Stimulated activated naive B cell treated with anti-CD40 and anti-IgM and Interleukin-4, amounts not matched to agents 10 μg/mL and 1 μg/mL and 100 μg/mL, for 72 hours (primary cell): Measurements from ENCODE around the gene SRRM4.

Experiments
- ATAC-seq, 2 donors: fragments of 150-1000 bp; cut with Tn5 transposase; replicated peaks; 2 replicates each; pipeline ENCODE4 v1.10.0; 2021; ENCODE audit warnings: moderate library complexity in 1 of 2
- DNase-seq: peaks from one replicate; pipeline ENCODE4 v3.0.0; 2021
- H3K27ac Mint-ChIP-seq: one replicate; pipeline ENCODE4 v1.8.0; 2022; ENCODE audit warnings: mild to moderate bottlenecking, mixed read lengths
- H3K27me3 Mint-ChIP-seq, 2 donors: one replicate each; pipeline ENCODE4 v1.8.0; 2022; ENCODE audit warnings: mixed read lengths in 2 of 2
- H3K36me3 Mint-ChIP-seq, 2 donors: one replicate each; pipeline ENCODE4 v1.8.0; 2022; ENCODE audit warnings: mixed read lengths in 2 of 2, mild to moderate bottlenecking in 1 of 2
- H3K4me1 Mint-ChIP-seq, 2 donors: one replicate each; pipeline ENCODE4 v1.8.0; 2022; ENCODE audit warnings: mixed read lengths in 2 of 2, mild to moderate bottlenecking in 1 of 2
- H3K4me3 Mint-ChIP-seq, 2 donors: one replicate each; pipeline ENCODE4 v1.8.0; 2022; ENCODE audit warnings: mild to moderate bottlenecking in 2 of 2, mixed read lengths in 2 of 2, moderate library complexity in 1 of 2
- H3K9me3 Mint-ChIP-seq, 2 donors: one replicate each; pipeline ENCODE4 v1.8.0; 2022; ENCODE audit warnings: mixed read lengths in 2 of 2, mild to moderate bottlenecking in 1 of 2

Gene SRRM4

DNA sequence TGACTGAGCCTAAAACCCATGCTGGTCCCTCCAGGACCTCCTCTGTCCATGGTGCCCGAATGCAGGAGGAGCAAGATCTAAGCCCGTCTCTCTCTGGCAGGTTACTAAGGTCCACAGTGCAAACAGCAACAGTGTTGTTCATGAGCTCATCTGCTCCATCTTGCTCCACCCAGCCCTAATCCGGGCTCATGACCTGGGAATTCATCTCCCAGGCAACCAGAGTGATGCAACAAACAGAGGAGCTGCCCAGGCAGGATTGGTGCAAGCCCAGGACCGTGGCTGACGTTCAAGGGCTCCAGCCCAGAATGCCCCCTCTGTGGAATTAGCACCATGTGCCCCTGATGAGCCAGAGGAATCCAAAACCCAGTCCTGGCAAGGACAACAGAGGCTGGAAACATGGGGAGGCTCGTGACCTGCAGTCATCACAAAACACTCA, 227.3 kb downstream of the SRRM4 start:
- no peaks in the 10 kb centered on the region for H3K36me3 Mint-ChIP-seq
- no peak for DNase-seq

DNA sequence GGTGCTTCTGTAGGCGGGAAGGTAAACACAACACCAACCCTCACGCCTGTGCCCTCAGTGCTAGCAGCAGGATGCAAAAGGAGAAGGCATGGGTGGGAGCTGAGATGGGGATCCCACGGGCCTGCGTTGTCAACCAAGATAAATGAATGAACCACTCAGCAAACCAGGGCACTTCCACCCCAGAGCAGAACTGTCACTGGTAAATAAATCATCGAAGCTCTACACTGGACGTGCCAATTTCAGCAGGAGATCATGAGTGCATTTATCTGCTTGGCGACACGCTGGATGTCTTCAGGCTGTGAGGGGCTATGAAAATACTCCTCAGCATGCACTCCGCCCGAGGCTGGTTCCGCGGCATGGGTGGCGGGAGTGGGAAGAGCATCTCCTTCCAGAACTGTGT, 230.5 kb downstream of the SRRM4 start:
- H3K27ac Mint-ChIP-seq = no peak overlapping the region
- no peaks in the 10 kb centered on the region for H3K36me3 Mint-ChIP-seq
- peaks cover 0 to 3% of the 10 kb centered on the region in 2 donors for H3K9me3 Mint-ChIP-seq
- no peaks in the 10 kb centered on the region for H3K4me1 Mint-ChIP-seq
- ATAC-seq (no peak), DNase-seq (no peak)
- H3K4me3 Mint-ChIP-seq = no peak overlapping the region
- H3K27me3 Mint-ChIP-seq = peaks cover 0 to 9% of the 10 kb centered on the region in 2 donors

More for the DNA sequence above, 227.3 kb downstream of the SRRM4 start:
- Mint-ChIP-seq H3K9me3 (peaks cover 0 to 1% of the 10 kb centered on the region in 2 donors), H3K27me3 (peaks cover 0 to 9% of the 10 kb centered on the region in 2 donors), H3K4me3 (no peak overlapping the region), H3K4me1 (no peaks in the 10 kb centered on the region), H3K27ac (no peak overlapping the region)
- ATAC-seq = no peak
